Mesothelial cell of epicardium (in vitro differentiated cells): Measurements from ENCODE around the gene OAS1. TPM values are rescaled to one million over a fixed set of nuclear protein-coding genes. Genes with fewer than 3 reads are reported as not detected.

Experiments
- DNase-seq, 2 experiments: peaks; one replicate each; pipeline ENCODE4 v3.0.0; 2021; ENCODE audit warnings: low spot score in 2 of 2; ENCODE audit not compliant: unreplicated experiment in 2 of 2
- H3K27ac Mint-ChIP-seq: 2 replicates; pipeline ENCODE4 v1.8.0; 2021; ENCODE audit warnings: mixed read lengths
- H3K27me3 Mint-ChIP-seq: 2 replicates; pipeline ENCODE4 v1.8.0; 2021; ENCODE audit warnings: low read depth, mixed read lengths
- H3K36me3 Mint-ChIP-seq: 2 replicates; pipeline ENCODE4 v1.8.0; 2021; ENCODE audit warnings: mixed read lengths
- H3K4me1 Mint-ChIP-seq: 2 replicates; pipeline ENCODE4 v1.8.0; 2021; ENCODE audit warnings: mixed read lengths
- H3K4me3 Mint-ChIP-seq: 2 replicates; pipeline ENCODE4 v1.8.0; 2021; ENCODE audit warnings: mild to moderate bottlenecking, moderate library complexity, mixed read lengths
- H3K9me3 Mint-ChIP-seq: 2 replicates; pipeline ENCODE4 v1.8.0; 2021; ENCODE audit warnings: mixed read lengths
- CTCF ChIP-seq: fragments of 200-600 bp; sonication (generic); IDR thresholded peaks from one replicate; pipeline ENCODE4 v1.5.0; 2021; ENCODE audit warnings: antibody characterized with exemption; ENCODE audit not compliant: unreplicated experiment
- total RNA-seq: library from RNA; stranded (reverse); gene quantifications from 3 replicates; pipeline ENCODE4 v1.2.1, GENCODE V29; 2021

Gene OAS1
- total RNA-seq, 1 donor from 2014 or later, result 8.9 TPM

- Mint-ChIP-seq H3K4me3 (peak within 1 kb of the TSS; percentile 63), H3K27ac (no peak within 1 kb of the TSS), H3K4me1 (no peaks in the 10 kb centered on the region), H3K27me3 (peaks cover 5% of the 10 kb centered on the region), H3K9me3 (peaks cover 3% of the 10 kb centered on the region), H3K36me3 (no peaks in the 10 kb centered on the region)
- DNase-seq, result peak in 1 of 2 experiments; percentile 48
- no peak for TF ChIP-seq CTCF
Measured at GRCh38 chr12:112937741-112938719, 31.3 kb downstream of the OAS1 start, which contains the start of gene OAS3. Gene OAS3, plus strand, starts transcription at chr12:112938474. Its CDS starts 57 bp downstream, at chr12:112938531.

GRCh38 chr12:112938751-112939150 lies 32.0 kb downstream of the OAS1 start:
- no peak overlapping the region for H3K27ac Mint-ChIP-seq
- DNase-seq, result no peak
- H3K27me3 Mint-ChIP-seq, result peaks cover 5% of the 10 kb centered on the region

GRCh38 chr12:112939761-112940381 lies 33.1 kb downstream of the OAS1 start:
- no peak for TF ChIP-seq CTCF
- no peak for DNase-seq
- H3K4me1 Mint-ChIP-seq, result no peaks in the 10 kb centered on the region
- peak overlapping the region; percentile 9 for H3K4me3 Mint-ChIP-seq
- peaks cover 5% of the 10 kb centered on the region for H3K27me3 Mint-ChIP-seq
- no peak overlapping the region for H3K27ac Mint-ChIP-seq
- peaks cover 3% of the 10 kb centered on the region for H3K36me3 Mint-ChIP-seq
- H3K9me3 Mint-ChIP-seq, result peaks cover 6% of the 10 kb centered on the region

More at GRCh38 chr12:112938751-112939150, 32.0 kb downstream of the OAS1 start:
- no peaks in the 10 kb centered on the region for H3K4me1 Mint-ChIP-seq
- peak overlapping the region; percentile 63 for H3K4me3 Mint-ChIP-seq
- no peak for TF ChIP-seq CTCF
- no peaks in the 10 kb centered on the region for H3K36me3 Mint-ChIP-seq
- peaks cover 3% of the 10 kb centered on the region for H3K9me3 Mint-ChIP-seq

GRCh38 chr12:112941528-112942335 lies 35.0 kb downstream of the OAS1 start:
- H3K36me3 Mint-ChIP-seq, result peaks cover 5% of the 10 kb centered on the region
- H3K4me1 Mint-ChIP-seq, result no peaks in the 10 kb centered on the region
- no peak overlapping the region for H3K27ac Mint-ChIP-seq
- peaks cover 4% of the 10 kb centered on the region for H3K9me3 Mint-ChIP-seq
- peaks cover 5% of the 10 kb centered on the region for H3K27me3 Mint-ChIP-seq
- H3K4me3 Mint-ChIP-seq, result no peak overlapping the region
- DNase-seq, result no peak
- no peak for TF ChIP-seq CTCF

- no peak for DNase-seq
- Mint-ChIP-seq H3K36me3 (peaks cover 5% of the 10 kb centered on the region), H3K4me3 (no peak overlapping the region), H3K9me3 (peaks cover 4% of the 10 kb centered on the region), H3K27me3 (peaks cover 2% of the 10 kb centered on the region), H3K27ac (no peak overlapping the region), H3K4me1 (no peaks in the 10 kb centered on the region)
- no peak for TF ChIP-seq CTCF
Measured at GRCh38 chr12:112942572-112942971, 35.8 kb downstream of the OAS1 start.
